HCT116 (cell line): ENCODE results near the gene SLC12A4. TPM values are rescaled to one million over a fixed set of nuclear protein-coding genes. Genes with fewer than 3 reads are reported as not detected.

ENCODE experiments used
- ATAC-seq: fragments of 200-7000 bp; cut with Tn5 transposase; 2 replicates; pipeline ENCODE4 v1.9.1; 2020; ENCODE audit warnings: mild to moderate bottlenecking, moderate library complexity
- BruUV-seq: library from RNA; stranded (reverse); fragments of 400-500 nt; replicated peaks from 2 replicates; lab custom pipeline; 2021; lab: Mats Ljungman, UMichigan
- CTCF ChIA-PET: fragments of 300-600 bp; sonication (Branson Sonifier 250); formaldehyde crosslinking; loops from one replicate; lab custom pipeline; 2021; ENCODE audit warnings: antibody characterized with exemption; lab: Charles Lee
- POLR2A ChIA-PET: fragments of 300-600, 350-600 bp; sonication (Branson Sonifier 250); formaldehyde crosslinking; loops from one replicate; lab custom pipeline; 2021; ENCODE audit warnings: antibody characterized with exemption; lab: Charles Lee
- RAD21 ChIA-PET, 2 experiments: fragments of 300-600 bp; sonication (Branson Sonifier 250); formaldehyde crosslinking; loops; one replicate each; lab custom pipeline; 2023; ENCODE audit warnings: low total read pairs in 2 of 2; ENCODE audit not compliant: uncharacterized antibody in 2 of 2, unreplicated experiment in 2 of 2, low non-redundant PET in 1 of 2; lab: Charles Lee
- DNase-seq: peaks from one replicate; pipeline ENCODE4 v3.0.0-alpha.2; 2010; ENCODE audit warnings: low read depth, low spot score
- H2AFZ ChIP-seq: fragments of 200-600 bp; shearing (Covaris generic), sonication (generic); 2 replicates; pipeline ENCODE4 v1.6.1; 2017; ENCODE audit warnings: low read depth, mixed run types, mixed read lengths, antibody characterized with exemption, low read length; ENCODE audit not compliant: poor library complexity, severe bottlenecking
- H3K27ac ChIP-seq: 2 replicates; pipeline ENCODE4 v1.5.1; 2012; ENCODE audit warnings: low read depth, low read length
- H3K27me3 ChIP-seq: fragments of 200-600 bp; sonication (generic); 2 replicates; pipeline ENCODE4 v1.6.1; 2016; ENCODE audit warnings: mixed run types, low read length, mixed read lengths; ENCODE audit not compliant: insufficient read depth
- H3K36me3 ChIP-seq, 2 experiments: fragments of 200-500 bp in 1 of 2; fragments of 200-600 bp in 1 of 2; sonication (Bioruptor generic) in 1 of 2; sonication (generic) in 1 of 2; 2 replicates each; pipeline versions ENCODE4 v1.5.1 to v1.6.1; 2014 to 2016; ENCODE audit warnings: low read length in 2 of 2, inconsistent platforms in 1 of 2, mixed read lengths in 1 of 2, mixed run types in 1 of 2; ENCODE audit not compliant: insufficient read depth in 2 of 2, control insufficient read depth in 1 of 2
- H3K4me1 ChIP-seq, 2 experiments: fragments of 200-600 bp in 1 of 2; sonication (generic) in 1 of 2; 2 replicates each; pipeline versions ENCODE4 v1.5.1 to v1.6.1; 2012 to 2017; ENCODE audit warnings: low read length in 2 of 2, inconsistent platforms in 1 of 2, mild to moderate bottlenecking in 1 of 2, mixed read lengths in 1 of 2, mixed run types in 1 of 2, moderate library complexity in 1 of 2; ENCODE audit not compliant: insufficient read depth in 2 of 2, control insufficient read depth in 1 of 2
- H3K4me2 ChIP-seq: fragments of 200-600 bp; sonication (generic); 2 replicates; pipeline ENCODE4 v1.6.1; 2017; ENCODE audit warnings: mixed run types, low read length, mixed read lengths
- H3K4me3 ChIP-seq, 2 experiments: fragments of 200-600 bp in 1 of 2; sonication (generic) in 1 of 2; replicated peaks in 1 of 2; 2 replicates each; pipeline ENCODE4 v1.5.1; 2011 to 2016; ENCODE audit warnings: low read length in 2 of 2, control low read depth in 1 of 2, low read depth in 1 of 2, mild to moderate bottlenecking in 1 of 2, mixed read lengths in 1 of 2, mixed run types in 1 of 2
- H3K79me2 ChIP-seq: fragments of 200-600 bp; sonication (generic); 2 replicates; pipeline ENCODE4 v1.6.1; 2017; ENCODE audit warnings: mild to moderate bottlenecking, mixed run types, low read length, moderate library complexity, mixed read lengths; ENCODE audit not compliant: insufficient read depth
- H3K9ac ChIP-seq: fragments of 200-600 bp; sonication (generic); 2 replicates; pipeline ENCODE4 v1.6.1; 2016; ENCODE audit warnings: low read length, mixed read lengths
- H3K9me2 ChIP-seq: fragments of 200-600 bp; sonication (generic), shearing (Covaris generic); 2 replicates; pipeline ENCODE4 v1.6.1; 2017; ENCODE audit warnings: mixed run types, mild to moderate bottlenecking, moderate library complexity; ENCODE audit not compliant: insufficient read depth
- H3K9me3 ChIP-seq, 2 experiments: fragments of 200-500 bp in 1 of 2; fragments of 200-600 bp in 1 of 2; sonication (Bioruptor generic) in 1 of 2; sonication (generic) in 1 of 2; 2 replicates each; pipeline ENCODE4 v1.6.1; 2014 to 2017; ENCODE audit warnings: low read length in 2 of 2, mixed read lengths in 2 of 2, inconsistent platforms in 1 of 2, low read depth in 1 of 2, mild to moderate bottlenecking in 1 of 2, mixed run types in 1 of 2, moderate library complexity in 1 of 2; ENCODE audit not compliant: control insufficient read depth in 1 of 2, insufficient read depth in 1 of 2
- H4K20me1 ChIP-seq: fragments of 200-600 bp; sonication (generic), shearing (Covaris generic); 2 replicates; pipeline ENCODE4 v1.6.1; 2017; ENCODE audit warnings: mixed run types, mild to moderate bottlenecking, moderate library complexity; ENCODE audit not compliant: insufficient read depth
- ATF3 ChIP-seq: IDR thresholded peaks from 2 replicates; pipeline ENCODE4 v1.6.1; 2012
- CBX3 ChIP-seq: IDR thresholded peaks from 2 replicates; pipeline ENCODE4 v1.6.1; 2012; ENCODE audit warnings: low read depth
- CTCF ChIP-seq, 3 experiments: fragments of 200-600 bp in 1 of 3; sonication (generic) in 1 of 3; IDR thresholded peaks in 2 of 3; conservative IDR thresholded peaks in 1 of 3; 2 replicates each; pipeline ENCODE4 v1.5.1; 2012 to 2017; ENCODE audit warnings: low read depth in 2 of 3, low read length in 2 of 3, antibody characterized with exemption in 1 of 3, borderline replicate concordance in 1 of 3, control low read depth in 1 of 3, mild to moderate bottlenecking in 1 of 3, mixed read lengths in 1 of 3, mixed run types in 1 of 3, moderate library complexity in 1 of 3; ENCODE audit not compliant: insufficient read depth in 1 of 3
- ELF1 ChIP-seq: IDR thresholded peaks from 2 replicates; pipeline ENCODE4 v1.6.1; 2012; ENCODE audit warnings: low read depth, borderline replicate concordance
- JUND ChIP-seq: IDR thresholded peaks from 2 replicates; pipeline ENCODE4 v1.6.1; 2012
- RAD21 ChIP-seq: IDR thresholded peaks from 2 replicates; pipeline ENCODE4 v1.6.1; 2012; ENCODE audit warnings: low read depth, mild to moderate bottlenecking
- SRF ChIP-seq: IDR thresholded peaks from 2 replicates; pipeline ENCODE4 v1.6.1; 2012; ENCODE audit warnings: low read depth
- YY1 ChIP-seq: IDR thresholded peaks from 2 replicates; pipeline ENCODE4 v1.6.1; 2011; ENCODE audit warnings: low read length, low read depth, moderate library complexity, mild to moderate bottlenecking; ENCODE audit not compliant: insufficient replicate concordance; ENCODE audit errors: extremely low read depth
- intact Hi-C: fragments of 100-400 bp; cut with micrococcal nuclease; formaldehyde crosslinking; loops from 2 replicates; pipeline ENCODE4 v1.10.0; 2022
- total RNA-seq: library from RNA; stranded (reverse); gene quantifications from one replicate; pipeline ENCODE4 v1.2.1, GENCODE V29; 2021; ENCODE audit not compliant: unreplicated experiment
- TF ChIP-seq, protein P1 (sequence below): IDR thresholded peaks from 2 replicates; pipeline ENCODE4 v1.6.1; 2012

SLC12A4 gene
- total RNA-seq, 1 experiment from 2014 or later, result 46.0 TPM

- TF ChIP-seq YY1 (no peak), CBX3 (no peak), CTCF (IDR thresholded peaks at IDR 0.05 in 2 of 3, conservative IDR thresholded peaks at IDR 0.05 in 1 of 3; ENCODE audit: borderline replicate concordance in 1 of 3, insufficient read depth in 1 of 3, low read depth in 2 of 3, low read length in 2 of 3) (no peak), JUND (no peak), SRF (no peak)
- TF ChIP-seq, protein P1, sequence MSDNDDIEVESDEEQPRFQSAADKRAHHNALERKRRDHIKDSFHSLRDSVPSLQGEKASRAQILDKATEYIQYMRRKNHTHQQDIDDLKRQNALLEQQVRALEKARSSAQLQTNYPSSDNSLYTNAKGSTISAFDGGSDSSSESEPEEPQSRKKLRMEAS, result no peak
Observed at GRCh38 chr16:67977469-67978227, 9.2 kb upstream of the SLC12A4 start (continued).

DNA sequence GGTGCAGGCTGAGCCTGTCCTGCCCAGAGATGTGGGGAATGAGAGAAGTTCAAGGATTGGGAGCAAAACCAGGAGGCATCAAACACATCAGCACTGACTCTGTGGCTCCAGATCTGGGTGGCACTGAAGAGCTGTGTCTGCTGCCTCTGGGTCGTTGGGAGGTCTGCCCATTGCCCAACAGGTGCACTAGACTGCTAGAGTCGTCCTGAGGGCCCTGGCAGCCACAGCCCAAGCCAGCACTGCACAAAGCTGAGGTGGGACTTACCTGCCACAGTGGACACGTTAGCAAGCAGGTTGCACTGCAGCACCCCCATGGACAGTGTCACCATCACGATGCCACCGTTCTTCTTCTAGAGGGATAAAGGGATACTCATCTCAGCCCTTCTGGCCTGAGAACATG lies 8.6 kb upstream of the SLC12A4 start:
- TF ChIP-seq, protein P1, result no peak
- TF ChIP-seq ATF3 (no peak), RAD21 (no peak), SRF (no peak), ELF1 (no peak)
- TF ChIP-seq, all 23 proteins: peak for 0
- ATAC-seq, result no peak
- Histone ChIP-seq H3K36me3 (no peaks in the 10 kb centered on the region), H3K27ac (no peak overlapping the region), H3K9me3 (no peaks in the 10 kb centered on the region), H4K20me1 (no peaks in the 10 kb centered on the region), H3K4me3 (no peak overlapping the region), H3K4me1 (no peaks in the 10 kb centered on the region), H3K4me2 (no peak overlapping the region), H3K79me2 (no peaks in the 10 kb centered on the region), H3K9ac (no peak overlapping the region), H2AFZ (no peak overlapping the region), H3K9me2 (no peaks in the 10 kb centered on the region), H3K27me3 (no peaks in the 10 kb centered on the region)
- CTCF ChIA-PET, result no interaction called here
- intact Hi-C loops, result no loop called here
- DNase-seq, result no peak
- POLR2A ChIA-PET, result no interaction called here
- RAD21 ChIA-PET, result no interaction called here
- BruUV-seq, result no TSS peak
